Neuronal stem cell (in vitro differentiated cells): ENCODE data around the gene WDFY3.

Experiments used
- DNase-seq: peaks from one replicate; pipeline ENCODE4 v3.0.0-alpha.2; 2013; ENCODE audit warnings: low spot score
- H2AFZ ChIP-seq: one replicate; pipeline ENCODE4 v1.6.1; 2013; ENCODE audit warnings: mild to moderate bottlenecking, low read length, inconsistent platforms
- H2AK5ac ChIP-seq: 2 replicates; pipeline ENCODE4 v1.6.1; 2013; ENCODE audit warnings: low read depth, mild to moderate bottlenecking, inconsistent platforms, low read length, moderate library complexity, mixed read lengths
- H2BK120ac ChIP-seq: 2 replicates; pipeline ENCODE4 v1.6.1; 2013; ENCODE audit warnings: low read depth, mild to moderate bottlenecking, inconsistent platforms, low read length, moderate library complexity, mixed read lengths
- H2BK12ac ChIP-seq: one replicate; pipeline ENCODE4 v1.6.1; 2013; ENCODE audit warnings: low read length, inconsistent platforms
- H2BK15ac ChIP-seq: 2 replicates; pipeline ENCODE4 v1.6.1; 2013; ENCODE audit warnings: mild to moderate bottlenecking, low read length, inconsistent platforms, mixed read lengths
- H2BK5ac ChIP-seq: one replicate; pipeline ENCODE4 v1.6.1; 2013; ENCODE audit warnings: inconsistent platforms, mild to moderate bottlenecking, low read length, moderate library complexity
- H3K14ac ChIP-seq: one replicate; pipeline ENCODE4 v1.6.1; 2013; ENCODE audit warnings: low read length, inconsistent platforms
- H3K18ac ChIP-seq: 2 replicates; pipeline ENCODE4 v1.6.1; 2013; ENCODE audit warnings: low read length, inconsistent platforms
- H3K23ac ChIP-seq: 2 replicates; pipeline ENCODE4 v1.6.1; 2013; ENCODE audit warnings: low read depth, mild to moderate bottlenecking, mixed read lengths, low read length, inconsistent platforms; ENCODE audit not compliant: poor library complexity
- H3K27ac ChIP-seq: replicated peaks from 3 replicates; pipeline ENCODE4 v1.5.1; 2013; ENCODE audit warnings: low read length, inconsistent platforms
- H3K27me3 ChIP-seq, 3 experiments: 2 replicates each; pipeline ENCODE4 v1.6.1; 2013; ENCODE audit warnings: low read length in 3 of 3, mild to moderate bottlenecking in 2 of 3, inconsistent platforms in 1 of 3, low read depth in 1 of 3, mixed read lengths in 1 of 3, moderate library complexity in 1 of 3; ENCODE audit not compliant: control insufficient read depth in 3 of 3, insufficient read depth in 3 of 3
- H3K36me3 ChIP-seq, 2 donors: replicated peaks in 1 of 2; 2 replicates each; pipeline ENCODE4 v1.6.1; 2013; ENCODE audit warnings: low read length in 2 of 2; ENCODE audit not compliant: control insufficient read depth in 2 of 2, insufficient read depth in 2 of 2
- H3K4ac ChIP-seq: 2 replicates; pipeline ENCODE4 v1.6.1; 2013; ENCODE audit warnings: inconsistent platforms, mild to moderate bottlenecking, low read length, moderate library complexity
- H3K4me1 ChIP-seq, 2 donors: 1 replicate in 1 of 2; 2 replicates in 1 of 2; pipeline ENCODE4 v1.6.1; 2013; ENCODE audit warnings: low read length in 2 of 2, low read depth in 1 of 2; ENCODE audit not compliant: control insufficient read depth in 2 of 2, insufficient read depth in 1 of 2
- H3K4me2 ChIP-seq: one replicate; pipeline ENCODE4 v1.6.1; 2013; ENCODE audit warnings: mild to moderate bottlenecking, low read length, inconsistent platforms; ENCODE audit not compliant: insufficient read depth, poor library complexity, severe bottlenecking
- H3K4me3 ChIP-seq, 2 donors: 2 replicates each; pipeline ENCODE4 v1.5.1; 2013; ENCODE audit warnings: low read length in 2 of 2, mild to moderate bottlenecking in 2 of 2, inconsistent platforms in 1 of 2, moderate library complexity in 1 of 2
- H3K79me1 ChIP-seq: one replicate; pipeline ENCODE4 v1.6.1; 2013; ENCODE audit warnings: low read depth, mild to moderate bottlenecking, inconsistent platforms, low read length, moderate library complexity
- H3K9ac ChIP-seq: one replicate; pipeline ENCODE4 v1.6.1; 2013; ENCODE audit warnings: mild to moderate bottlenecking, low read depth, low read length, inconsistent platforms; ENCODE audit not compliant: poor library complexity
- H3K9me3 ChIP-seq, 2 donors: replicated peaks in 1 of 2; 2 replicates each; pipeline versions ENCODE3 to v1.6.1; 2013; ENCODE audit warnings: low read length in 2 of 2, mild to moderate bottlenecking in 2 of 2, inconsistent platforms in 1 of 2, low read depth in 1 of 2, mixed read lengths in 1 of 2, moderate library complexity in 1 of 2; ENCODE audit not compliant: control insufficient read depth in 2 of 2, insufficient read depth in 1 of 2
- H4K8ac ChIP-seq: one replicate; pipeline ENCODE4 v1.6.1; 2013; ENCODE audit warnings: low read depth, mild to moderate bottlenecking, inconsistent platforms, low read length, moderate library complexity
- H4K91ac ChIP-seq: one replicate; pipeline ENCODE4 v1.6.1; 2013; ENCODE audit warnings: low read length, low read depth, mild to moderate bottlenecking, inconsistent platforms; ENCODE audit not compliant: poor library complexity
- WGBS, 2 donors: extraction: QIAGEN DNeasy Blood & Tissue Kit; methylation state at CpG; one replicate each; pipeline ENCODE4 v1.1.7; 2013; ENCODE audit warnings: missing lambda C conversion rate in 2 of 2, mixed read lengths in 1 of 2; ENCODE audit not compliant: insufficient read length in 2 of 2, insufficient replicate concordance in 1 of 2; ENCODE audit errors: extremely low coverage in 2 of 2; 5-methylcytosine and 5-hydroxymethylcytosine counted together

The WDFY3 gene

DNA sequence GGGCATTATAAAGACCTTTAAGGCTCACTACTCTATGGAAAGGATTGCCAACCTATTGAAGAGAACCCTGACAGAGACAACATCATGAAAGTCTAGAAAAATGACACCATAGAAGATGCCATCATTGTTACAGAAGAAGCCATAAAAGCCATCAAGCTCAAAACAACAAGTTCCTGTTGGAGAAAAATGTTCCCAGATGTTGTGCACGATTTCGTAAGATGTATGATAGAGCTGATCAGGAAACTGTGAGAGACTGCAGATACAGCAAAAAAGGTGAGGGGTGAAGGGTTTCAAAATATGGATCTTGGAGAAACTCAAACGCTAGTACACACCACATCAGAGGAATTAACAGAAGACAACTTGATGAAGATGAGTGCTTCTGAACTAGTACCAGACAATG, 53.3 kb downstream of the WDFY3 start:
- no peak overlapping the region for H2BK120ac ChIP-seq
- H4K91ac ChIP-seq, result no peak overlapping the region
- no peak overlapping the region for H3K23ac ChIP-seq
- no CpG with 5 or more reads among the region's 3 CpGs for WGBS, 2 donors
- no peak overlapping the region for H2AFZ ChIP-seq
- H3K4me1 ChIP-seq, result no peaks in the 10 kb centered on the region
- no peak overlapping the region for H3K4me3 ChIP-seq
- H3K4ac ChIP-seq, result no peak overlapping the region
- H2AK5ac ChIP-seq, result no peak overlapping the region
- no peak overlapping the region for H3K9ac ChIP-seq
- H3K79me1 ChIP-seq, result peaks cover 3% of the 10 kb centered on the region
- H3K27ac ChIP-seq, result no peak overlapping the region
- H3K18ac ChIP-seq, result no peak overlapping the region
- no peak overlapping the region for H2BK12ac ChIP-seq
- no peak for DNase-seq
- H3K9me3 ChIP-seq, result no peaks in the 10 kb centered on the region
- H4K8ac ChIP-seq, result no peak overlapping the region
- no peak overlapping the region for H3K14ac ChIP-seq
- no peak overlapping the region for H3K4me2 ChIP-seq
- no peak overlapping the region for H2BK15ac ChIP-seq
- H3K36me3 ChIP-seq, result peaks cover 0 to 31% of the 10 kb centered on the region in 2 donors
- H3K27me3 ChIP-seq, result no peaks in the 10 kb centered on the region
- H2BK5ac ChIP-seq, result no peak overlapping the region

DNA sequence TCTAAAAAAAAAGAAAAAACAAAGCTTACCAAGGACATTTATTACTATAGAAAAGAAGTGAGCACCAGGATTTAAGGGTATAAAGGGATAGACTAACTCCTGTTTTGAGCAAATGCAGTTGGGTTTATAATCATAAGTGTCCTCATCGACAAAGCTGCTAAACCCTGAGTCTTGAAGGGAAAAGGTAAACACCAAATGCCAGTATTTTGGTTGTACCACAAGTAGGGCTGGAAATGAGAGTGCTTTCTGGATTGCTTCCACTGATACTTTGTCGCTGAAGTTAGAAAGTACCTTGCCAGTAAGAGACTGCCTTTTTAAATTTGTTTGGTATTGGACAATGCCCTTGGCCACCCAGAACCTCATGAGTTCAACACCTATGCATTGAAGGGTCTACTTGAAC, 53.7 kb downstream of the WDFY3 start:
- no peaks in the 10 kb centered on the region for H3K9me3 ChIP-seq
- no peak overlapping the region for H2BK5ac ChIP-seq
- H3K27me3 ChIP-seq, result no peaks in the 10 kb centered on the region
- H2BK120ac ChIP-seq, result no peak overlapping the region
- no CpG with 5 or more reads among the region's 2 CpGs for WGBS, 2 donors
- no peak overlapping the region for H2BK12ac ChIP-seq
- no peak overlapping the region for H3K27ac ChIP-seq
- H3K4me1 ChIP-seq, result no peaks in the 10 kb centered on the region
- H3K4me3 ChIP-seq, result no peak overlapping the region
- no peak overlapping the region for H2AK5ac ChIP-seq
- peaks cover 3% of the 10 kb centered on the region for H3K79me1 ChIP-seq
- H3K4ac ChIP-seq, result no peak overlapping the region
- H4K8ac ChIP-seq, result no peak overlapping the region
- no peak overlapping the region for H3K9ac ChIP-seq
- no peak overlapping the region for H2BK15ac ChIP-seq
- H3K18ac ChIP-seq, result no peak overlapping the region
- H3K4me2 ChIP-seq, result no peak overlapping the region
- H4K91ac ChIP-seq, result no peak overlapping the region
- no peak overlapping the region for H2AFZ ChIP-seq
- DNase-seq, result no peak
- H3K23ac ChIP-seq, result no peak overlapping the region
- no peak overlapping the region for H3K14ac ChIP-seq
- H3K36me3 ChIP-seq, result peaks cover 0 to 31% of the 10 kb centered on the region in 2 donors

DNA sequence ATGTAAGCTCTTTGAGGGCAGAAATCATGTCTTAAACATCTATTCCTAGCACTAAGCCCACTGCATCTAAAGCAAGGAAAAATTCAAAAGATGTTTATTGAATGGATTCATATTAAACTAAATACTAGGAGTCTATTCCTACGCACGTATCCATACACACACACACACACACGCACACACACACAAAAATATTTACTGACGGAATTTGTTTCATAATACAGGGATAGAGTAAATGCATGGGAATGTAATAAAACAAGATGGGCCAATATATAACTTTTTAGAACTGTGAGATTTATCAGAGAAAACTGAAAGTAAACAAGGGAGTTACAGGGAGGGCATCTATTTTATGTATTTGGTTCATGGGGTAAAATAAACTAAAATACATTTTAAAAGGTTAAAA, 57.6 kb downstream of the WDFY3 start:
- no peak for DNase-seq
- H3K79me1 ChIP-seq, result peaks cover 3% of the 10 kb centered on the region
- H2BK15ac ChIP-seq, result no peak overlapping the region
- no peak overlapping the region for H3K18ac ChIP-seq
- H2BK12ac ChIP-seq, result no peak overlapping the region
- H3K4me3 ChIP-seq, result no peak overlapping the region
- H2BK120ac ChIP-seq, result no peak overlapping the region
- no peak overlapping the region for H2AFZ ChIP-seq
- H2BK5ac ChIP-seq, result no peak overlapping the region
- H4K8ac ChIP-seq, result no peak overlapping the region
- no peak overlapping the region for H3K23ac ChIP-seq
- no peaks in the 10 kb centered on the region for H3K9me3 ChIP-seq
- no peak overlapping the region for H3K14ac ChIP-seq
- H2AK5ac ChIP-seq, result no peak overlapping the region
- H3K36me3 ChIP-seq, result peaks cover 2 to 33% of the 10 kb centered on the region in 2 donors
- H3K4me1 ChIP-seq, result no peaks in the 10 kb centered on the region
- no peak overlapping the region for H3K27ac ChIP-seq
- H3K27me3 ChIP-seq, result no peaks in the 10 kb centered on the region
- WGBS, 2 donors, result 100% methylated on average over 1 of the region's 4 CpGs; no CpG with 5 or more reads in 1 of the 2 donors
- no peak overlapping the region for H3K4me2 ChIP-seq
- H3K4ac ChIP-seq, result no peak overlapping the region
- H4K91ac ChIP-seq, result no peak overlapping the region
- no peak overlapping the region for H3K9ac ChIP-seq

DNA sequence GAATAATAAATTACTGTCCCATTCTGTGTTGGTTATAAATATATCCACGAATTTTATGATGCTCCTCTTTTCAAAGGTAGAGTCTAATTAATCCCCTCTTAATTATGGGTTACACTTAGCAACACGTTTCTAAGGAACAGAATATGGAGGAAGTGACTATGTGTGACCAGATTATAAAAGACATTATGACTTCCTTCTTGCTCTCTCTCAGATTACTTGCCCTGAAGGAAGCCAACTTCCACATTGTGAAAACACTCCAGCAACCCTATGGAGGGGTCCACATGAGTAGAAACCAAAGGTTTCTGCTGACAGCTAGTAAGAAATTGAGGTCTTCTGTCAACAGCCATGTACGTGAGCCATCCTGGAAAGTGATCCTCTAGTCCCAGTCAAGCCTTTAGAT, 59.3 kb downstream of the WDFY3 start:
- Histone ChIP-seq H3K79me1 (peaks cover 2% of the 10 kb centered on the region), H3K36me3 (peaks cover 2 to 26% of the 10 kb centered on the region in 2 donors), H3K18ac (no peak overlapping the region), H3K27me3 (no peaks in the 10 kb centered on the region), H2BK120ac (no peak overlapping the region), H4K8ac (no peak overlapping the region), H2AFZ (no peak overlapping the region), H3K27ac (no peak overlapping the region), H3K14ac (no peak overlapping the region), H2BK15ac (no peak overlapping the region), H2BK12ac (no peak overlapping the region), H2AK5ac (no peak overlapping the region), H3K4me3 (no peak overlapping the region), H3K4ac (no peak overlapping the region), H3K4me2 (no peak overlapping the region), H2BK5ac (no peak overlapping the region), H3K23ac (no peak overlapping the region), H3K4me1 (no peaks in the 10 kb centered on the region), H3K9ac (no peak overlapping the region), H4K91ac (no peak overlapping the region), H3K9me3 (no peaks in the 10 kb centered on the region)
- no CpG with 5 or more reads among the region's 3 CpGs for WGBS, 2 donors
- DNase-seq, result no peak
